Measurements from ENCODE around the gene LRMDA. TPM values are rescaled to one million over a fixed set of nuclear protein-coding genes. Genes with fewer than 3 reads are reported as not detected.

Gene LRMDA
- total RNA-seq, 4 donors from 2014 or later, result 2.2 to 7.8 (median 4.5) TPM

GRCh38 chr10:76022366-76022765 is 590.9 kb downstream of the LRMDA start:
- 72% methylated on average over 2 of the region's 2 CpGs; no CpG with 5 or more reads in 1 of the 2 donors for WGBS, 2 donors (ENCODE audit: low coverage in 1 of 2)
- Histone ChIP-seq H3K27ac (no peak overlapping the region), H3K27me3 (no peaks in the 10 kb centered on the region), H3K4me1 (no peaks in the 10 kb centered on the region), H3K36me3 (no peaks in the 10 kb centered on the region), H3K9me3 (no peaks in the 10 kb centered on the region), H3K4me3 (no peak overlapping the region)
- no peak for DNase-seq
- TF ChIP-seq EP300 (IDR thresholded peaks at IDR 0.05; ENCODE audit: low read depth), result no peak
- TF ChIP-seq POLR2A (IDR thresholded peaks at IDR 0.05), result no peak
- no peak for TF ChIP-seq POLR2AphosphoS5 (IDR thresholded peaks at IDR 0.05)
- no peak for TF ChIP-seq CTCF (IDR thresholded peaks at IDR 0.05)
- intact Hi-C loops (cut with DNase I; ENCODE audit: low total_unique reads), result no loop called here
- in situ Hi-C loops (cut with MboI; ENCODE audit: low pct_ligation_motif_present in 1 of 4, low pct_unique_long_range_greater_than_20kb in 1 of 4, low sequenced_read_pairs in 3 of 4), result no loop called here

- DNase-seq, result no peak
- in situ Hi-C loops (cut with MboI; ENCODE audit: low pct_ligation_motif_present in 1 of 4, low pct_unique_long_range_greater_than_20kb in 1 of 4, low sequenced_read_pairs in 3 of 4) (no loop called here), intact Hi-C loops (cut with DNase I; ENCODE audit: low total_unique reads) (no loop called here)
- Histone ChIP-seq H3K27me3 (no peaks in the 10 kb centered on the region), H3K4me3 (no peak overlapping the region), H3K36me3 (no peaks in the 10 kb centered on the region), H3K4me1 (no peaks in the 10 kb centered on the region), H3K9me3 (no peaks in the 10 kb centered on the region), H3K27ac (no peak overlapping the region)
- WGBS, 2 donors (ENCODE audit: low coverage in 1 of 2), result 89 to 94% methylated on average over 7 of the region's 7 CpGs
- TF ChIP-seq CTCF (IDR thresholded peaks at IDR 0.05) (no peak), POLR2A (IDR thresholded peaks at IDR 0.05) (no peak), POLR2AphosphoS5 (IDR thresholded peaks at IDR 0.05) (no peak), EP300 (IDR thresholded peaks at IDR 0.05; ENCODE audit: low read depth) (no peak)
These were observed 591.6 kb downstream of the LRMDA start for GRCh38 chr10:76023007-76023406.

- no peak for DNase-seq
- Histone ChIP-seq H3K4me1 (no peaks in the 10 kb centered on the region), H3K36me3 (no peaks in the 10 kb centered on the region), H3K4me3 (no peak overlapping the region), H3K27me3 (no peaks in the 10 kb centered on the region), H3K9me3 (no peaks in the 10 kb centered on the region), H3K27ac (no peak overlapping the region)
- 79 to 87% methylated on average over 6 to 15 of the region's 15 CpGs for WGBS, 2 donors (ENCODE audit: low coverage in 1 of 2)
- intact Hi-C loops (cut with DNase I; ENCODE audit: low total_unique reads) (no loop called here), in situ Hi-C loops (cut with MboI; ENCODE audit: low pct_ligation_motif_present in 1 of 4, low pct_unique_long_range_greater_than_20kb in 1 of 4, low sequenced_read_pairs in 3 of 4) (loop anchor here (25.0 kb wide), 2 partner anchors 612 to 637 kb away; partner anchors contain the start of gene ZNF503 (in 2 of the 4))
- TF ChIP-seq CTCF (IDR thresholded peaks at IDR 0.05) (no peak), EP300 (IDR thresholded peaks at IDR 0.05; ENCODE audit: low read depth) (no peak), POLR2AphosphoS5 (IDR thresholded peaks at IDR 0.05) (no peak), POLR2A (IDR thresholded peaks at IDR 0.05) (no peak)
These were observed 593.2 kb downstream of the LRMDA start for GRCh38 chr10:76024460-76025123.

GRCh38 chr10:76025124-76025477 is 593.7 kb downstream of the LRMDA start:
- Histone ChIP-seq H3K9me3 (no peaks in the 10 kb centered on the region), H3K27me3 (no peaks in the 10 kb centered on the region), H3K36me3 (no peaks in the 10 kb centered on the region), H3K27ac (no peak overlapping the region), H3K4me3 (no peak overlapping the region), H3K4me1 (no peaks in the 10 kb centered on the region)
- DNase-seq, result no peak
- TF ChIP-seq POLR2AphosphoS5 (IDR thresholded peaks at IDR 0.05), result no peak
- TF ChIP-seq CTCF (IDR thresholded peaks at IDR 0.05), result no peak
- TF ChIP-seq EP300 (IDR thresholded peaks at IDR 0.05; ENCODE audit: low read depth), result no peak
- no peak for TF ChIP-seq POLR2A (IDR thresholded peaks at IDR 0.05)
- 90 to 100% methylated on average over 1 to 3 of the region's 3 CpGs for WGBS, 2 donors (ENCODE audit: low coverage in 1 of 2)
- intact Hi-C loops (cut with DNase I; ENCODE audit: low total_unique reads), result no loop called here
- in situ Hi-C loops (cut with MboI; ENCODE audit: low pct_ligation_motif_present in 1 of 4, low pct_unique_long_range_greater_than_20kb in 1 of 4, low sequenced_read_pairs in 3 of 4), result loop anchor here (25.0 kb wide), 2 partner anchors 613 to 638 kb away; partner anchors contain the start of gene ZNF503 (in 2 of the 4)

All from transverse colon (tissue), 4 donors.